Nephron (organoid): ENCODE results near the gene SHISA7.
"Not testable (repeated sequence)": the region's sequence is repeated elsewhere in the genome, so short reads cannot be mapped to it uniquely, and the experiment has no call there.

ENCODE experiments used
- H3K27ac Mint-ChIP-seq, 3 experiments: 2 replicates each; pipeline ENCODE4 v1.8.0; 2020; ENCODE audit warnings: mixed read lengths in 3 of 3, mild to moderate bottlenecking in 2 of 3, moderate library complexity in 1 of 3
- H3K27me3 Mint-ChIP-seq: 2 replicates; pipeline ENCODE4 v1.8.0; 2021; ENCODE audit warnings: low read depth, mild to moderate bottlenecking, moderate library complexity, mixed read lengths
- H3K36me3 Mint-ChIP-seq: 2 replicates; pipeline ENCODE4 v1.8.0; 2020; ENCODE audit warnings: low read depth, mixed read lengths
- H3K4me1 Mint-ChIP-seq: 2 replicates; pipeline ENCODE4 v1.8.0; 2020; ENCODE audit warnings: mixed read lengths
- H3K4me3 Mint-ChIP-seq, 3 experiments: 2 replicates each; pipeline ENCODE4 v1.8.0; 2020; ENCODE audit warnings: mild to moderate bottlenecking in 3 of 3, mixed read lengths in 3 of 3, moderate library complexity in 2 of 3
- H3K9me3 Mint-ChIP-seq: 2 replicates; pipeline ENCODE4 v1.8.0; 2020; ENCODE audit warnings: mixed read lengths
- TF ChIP-seq, protein P1 (sequence below), 3 experiments: fragments of 200-600 bp; sonication (generic); IDR thresholded peaks; one replicate each; pipeline ENCODE4 v1.5.0; 2021; ENCODE audit warnings: antibody characterized with exemption in 3 of 3; ENCODE audit not compliant: unreplicated experiment in 3 of 3

SHISA7 gene

DNA sequence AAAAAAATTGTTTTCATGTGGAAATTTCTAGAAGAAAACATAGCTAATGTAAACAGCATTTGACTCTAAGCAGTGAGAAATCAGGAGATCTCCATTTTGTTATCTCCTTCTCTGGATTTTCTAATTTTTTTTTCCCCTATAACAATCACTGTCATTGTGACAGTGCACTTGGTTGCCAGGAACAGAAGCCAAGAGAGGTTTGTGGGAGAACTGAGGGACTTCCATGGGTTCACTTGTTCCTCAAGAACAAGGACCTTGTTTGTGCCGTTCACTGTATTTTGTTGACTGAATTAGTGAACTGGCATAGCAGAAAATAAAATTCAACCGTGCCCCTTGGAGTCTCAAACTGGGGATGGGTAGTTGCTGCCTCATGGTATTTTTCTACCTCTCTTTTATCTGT, 17.1 kb downstream of the SHISA7 start:
- TF ChIP-seq, protein P1, sequence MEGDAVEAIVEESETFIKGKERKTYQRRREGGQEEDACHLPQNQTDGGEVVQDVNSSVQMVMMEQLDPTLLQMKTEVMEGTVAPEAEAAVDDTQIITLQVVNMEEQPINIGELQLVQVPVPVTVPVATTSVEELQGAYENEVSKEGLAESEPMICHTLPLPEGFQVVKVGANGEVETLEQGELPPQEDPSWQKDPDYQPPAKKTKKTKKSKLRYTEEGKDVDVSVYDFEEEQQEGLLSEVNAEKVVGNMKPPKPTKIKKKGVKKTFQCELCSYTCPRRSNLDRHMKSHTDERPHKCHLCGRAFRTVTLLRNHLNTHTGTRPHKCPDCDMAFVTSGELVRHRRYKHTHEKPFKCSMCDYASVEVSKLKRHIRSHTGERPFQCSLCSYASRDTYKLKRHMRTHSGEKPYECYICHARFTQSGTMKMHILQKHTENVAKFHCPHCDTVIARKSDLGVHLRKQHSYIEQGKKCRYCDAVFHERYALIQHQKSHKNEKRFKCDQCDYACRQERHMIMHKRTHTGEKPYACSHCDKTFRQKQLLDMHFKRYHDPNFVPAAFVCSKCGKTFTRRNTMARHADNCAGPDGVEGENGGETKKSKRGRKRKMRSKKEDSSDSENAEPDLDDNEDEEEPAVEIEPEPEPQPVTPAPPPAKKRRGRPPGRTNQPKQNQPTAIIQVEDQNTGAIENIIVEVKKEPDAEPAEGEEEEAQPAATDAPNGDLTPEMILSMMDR (IDR thresholded peaks at IDR 0.05; ENCODE audit: unreplicated experiment in 3 of 3), result no peak
- H3K4me3 Mint-ChIP-seq, result no peak overlapping the region
- H3K27ac Mint-ChIP-seq, result no peak overlapping the region
- no peaks in the 10 kb centered on the region for H3K4me1 Mint-ChIP-seq
- H3K36me3 Mint-ChIP-seq, result no peaks in the 10 kb centered on the region
- peaks cover 16% of the 10 kb centered on the region for H3K27me3 Mint-ChIP-seq
- no peaks in the 10 kb centered on the region for H3K9me3 Mint-ChIP-seq

- Mint-ChIP-seq H3K27ac (no peak overlapping the region), H3K9me3 (no peaks in the 10 kb centered on the region), H3K4me1 (no peaks in the 10 kb centered on the region), H3K36me3 (no peaks in the 10 kb centered on the region), H3K27me3 (peaks cover 23% of the 10 kb centered on the region), H3K4me3 (no peak overlapping the region)
- TF ChIP-seq, protein P1 (IDR thresholded peaks at IDR 0.05; ENCODE audit: unreplicated experiment in 3 of 3), result no peak
Measured at GRCh38 chr19:55424518-55424917, 18.6 kb downstream of the SHISA7 start.

DNA sequence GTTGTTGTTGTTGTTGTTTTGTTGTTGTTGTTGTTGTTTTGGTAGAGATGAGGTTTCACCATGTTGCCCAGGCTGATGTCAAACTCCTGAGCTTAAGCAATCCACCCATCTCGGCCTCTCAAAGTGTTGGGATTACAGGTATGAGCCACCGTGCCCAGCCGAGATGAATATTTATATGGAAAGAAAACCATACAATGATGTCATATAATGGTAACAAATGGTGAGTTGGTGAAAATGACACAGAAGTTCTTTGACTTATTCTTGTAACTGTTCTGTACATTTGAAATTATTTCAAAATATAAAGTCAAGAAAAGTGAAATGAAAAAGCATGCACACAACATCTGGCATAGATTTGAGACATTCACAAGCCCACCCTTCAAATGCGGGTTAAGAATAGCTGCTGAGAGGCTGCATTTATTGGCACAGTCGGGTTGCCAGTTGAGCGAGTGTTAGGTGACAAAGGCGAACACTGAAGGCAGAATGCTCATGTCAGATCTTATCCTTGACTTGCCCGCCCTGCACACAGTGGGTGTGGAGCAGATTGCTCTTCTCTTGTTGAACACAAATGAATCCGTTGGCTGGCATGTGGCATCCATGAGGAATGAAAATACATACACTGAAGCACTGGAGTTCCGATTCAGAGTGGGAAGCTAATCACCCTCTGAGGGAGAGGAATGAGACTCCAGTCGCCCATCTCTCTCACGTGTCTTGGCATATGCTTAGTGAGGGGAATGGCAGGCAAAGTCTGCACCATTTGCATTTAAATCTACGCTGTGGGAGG, 19.7 kb downstream of the SHISA7 start:
- no peak overlapping the region for H3K4me3 Mint-ChIP-seq
- TF ChIP-seq, protein P1 (IDR thresholded peaks at IDR 0.05; ENCODE audit: unreplicated experiment in 3 of 3), result no peak
- no peaks in the 10 kb centered on the region for H3K9me3 Mint-ChIP-seq
- peaks cover 23% of the 10 kb centered on the region for H3K27me3 Mint-ChIP-seq
- no peaks in the 10 kb centered on the region for H3K4me1 Mint-ChIP-seq
- no peak overlapping the region for H3K27ac Mint-ChIP-seq
- H3K36me3 Mint-ChIP-seq, result no peaks in the 10 kb centered on the region

DNA sequence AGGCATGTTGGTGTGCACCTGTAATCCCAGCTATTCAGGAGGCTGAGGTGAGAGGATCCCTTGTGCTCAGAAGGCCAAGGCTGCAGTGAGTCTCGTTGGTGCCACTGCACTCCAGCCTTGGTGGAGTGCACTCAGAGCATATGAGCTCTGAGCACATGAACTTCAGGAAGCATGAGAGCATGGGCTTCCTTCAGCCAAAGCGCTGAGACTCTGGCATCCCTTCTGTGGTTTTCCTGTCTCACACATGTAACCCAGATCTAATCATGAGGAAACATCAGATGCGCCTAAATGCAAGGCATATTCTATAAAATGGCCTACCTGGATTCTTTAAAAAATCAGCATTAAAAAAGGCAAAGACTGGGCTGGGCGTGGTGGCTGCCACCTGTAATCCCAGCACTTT, 21.8 kb downstream of the SHISA7 start:
- not testable (repeated sequence) for H3K27ac Mint-ChIP-seq, H3K9me3 Mint-ChIP-seq, H3K36me3 Mint-ChIP-seq, H3K4me3 Mint-ChIP-seq, H3K4me1 Mint-ChIP-seq
- peaks cover 31% of the 10 kb centered on the region for H3K27me3 Mint-ChIP-seq

GRCh38 chr19:55419624-55420236, 23.4 kb downstream of the SHISA7 start:
- H3K36me3 Mint-ChIP-seq, result no peaks in the 10 kb centered on the region
- no peak overlapping the region for H3K4me3 Mint-ChIP-seq
- TF ChIP-seq, protein P1 (IDR thresholded peaks at IDR 0.05; ENCODE audit: unreplicated experiment in 3 of 3), result no peak
- no peaks in the 10 kb centered on the region for H3K9me3 Mint-ChIP-seq
- no peak overlapping the region for H3K27ac Mint-ChIP-seq
- H3K4me1 Mint-ChIP-seq, result no peaks in the 10 kb centered on the region
- peaks cover 26% of the 10 kb centered on the region for H3K27me3 Mint-ChIP-seq

- Mint-ChIP-seq H3K27me3 (peaks cover 26% of the 10 kb centered on the region), H3K4me1 (no peaks in the 10 kb centered on the region), H3K4me3 (no peak overlapping the region), H3K9me3 (no peaks in the 10 kb centered on the region), H3K27ac (no peak overlapping the region), H3K36me3 (no peaks in the 10 kb centered on the region)
- TF ChIP-seq, protein P1 (IDR thresholded peaks at IDR 0.05; ENCODE audit: unreplicated experiment in 3 of 3), result no peak
Measured at GRCh38 chr19:55419103-55419502, 24.0 kb downstream of the SHISA7 start.
